ENCODE measurements around the gene INPP5D.

Gene INPP5D

GRCh38 chr2:233079953-233080835, 20.1 kb downstream of the INPP5D start:
- no peak for DNase-seq

- no peak for DNase-seq
Measured at GRCh38 chr2:233080836-233081229, 20.7 kb downstream of the INPP5D start.

- peak; percentile 55 for DNase-seq
Measured at GRCh38 chr2:233081232-233081730, 21.1 kb downstream of the INPP5D start.

GRCh38 chr2:233081731-233082221, 21.6 kb downstream of the INPP5D start:
- DNase-seq, result no peak

- DNase-seq, result no peak
Measured at GRCh38 chr2:233082222-233082930, 22.2 kb downstream of the INPP5D start.

- no peak for DNase-seq
Measured at GRCh38 chr2:233082931-233083755, 23.0 kb downstream of the INPP5D start.

GRCh38 chr2:233083782-233084181, 23.6 kb downstream of the INPP5D start:
- DNase-seq, result no peak

- peak; percentile 32 for DNase-seq
Measured at GRCh38 chr2:233084488-233084887, 24.3 kb downstream of the INPP5D start.

GRCh38 chr2:233085037-233085838, 25.1 kb downstream of the INPP5D start:
- no peak for DNase-seq

- DNase-seq, result no peak
Measured at GRCh38 chr2:233085839-233086150, 25.7 kb downstream of the INPP5D start.

GRCh38 chr2:233087713-233088112, 27.6 kb downstream of the INPP5D start:
- no peak for DNase-seq

GRCh38 chr2:233088972-233089345, 28.8 kb downstream of the INPP5D start:
- DNase-seq, result no peak

GRCh38 chr2:233089851-233090250, 29.7 kb downstream of the INPP5D start:
- DNase-seq, result no peak

- no peak for DNase-seq
Measured at GRCh38 chr2:233090879-233091278, 30.7 kb downstream of the INPP5D start.

GRCh38 chr2:233091595-233092375, 31.6 kb downstream of the INPP5D start:
- DNase-seq, result no peak

GRCh38 chr2:233092432-233093165, 32.5 kb downstream of the INPP5D start:
- no peak for DNase-seq

- no peak for DNase-seq
Measured at GRCh38 chr2:233093166-233093448, 33.0 kb downstream of the INPP5D start.

GRCh38 chr2:233093721-233094120, 33.6 kb downstream of the INPP5D start:
- DNase-seq, result no peak

GRCh38 chr2:233094614-233095013, 34.5 kb downstream of the INPP5D start:
- no peak for DNase-seq

GRCh38 chr2:233096006-233096405, 35.9 kb downstream of the INPP5D start:
- DNase-seq, result no peak

GRCh38 chr2:233098618-233099017, 38.5 kb downstream of the INPP5D start:
- no peak for DNase-seq
